ENCODE data around the gene COX4I2.

DNA sequence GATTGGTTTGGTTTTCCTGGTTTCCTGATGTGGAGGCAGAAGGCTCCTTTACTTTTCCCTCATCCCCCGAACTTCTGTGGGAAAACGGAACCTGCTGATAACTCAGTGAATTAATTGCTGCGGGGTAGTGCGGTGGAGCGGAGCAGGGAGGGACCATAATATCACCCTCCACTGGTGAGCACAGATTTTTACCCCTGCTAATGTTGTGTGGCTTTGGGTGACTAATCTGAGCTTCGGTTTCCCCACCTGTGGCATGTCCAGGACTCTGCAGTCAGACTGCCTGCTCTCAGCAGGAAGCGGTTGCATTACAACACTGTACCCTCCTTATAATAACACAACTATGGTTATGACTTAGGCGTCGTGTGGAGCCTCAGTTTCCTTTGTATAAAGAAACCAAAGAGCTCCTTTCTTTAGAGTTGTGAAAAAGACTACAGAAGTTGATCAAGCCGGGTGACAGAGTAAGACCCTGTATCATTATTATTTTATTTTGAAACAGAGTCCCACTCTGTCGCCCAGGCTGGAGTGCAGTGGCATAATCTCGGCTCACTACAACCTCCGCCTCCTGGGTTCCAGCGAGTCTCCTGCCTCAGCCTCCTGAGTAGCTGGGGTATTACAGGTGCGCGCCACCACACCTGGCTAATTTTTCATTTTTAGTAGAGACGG, 34.8 kb upstream of the COX4I2 start:
- TF ChIP-seq, protein P1, sequence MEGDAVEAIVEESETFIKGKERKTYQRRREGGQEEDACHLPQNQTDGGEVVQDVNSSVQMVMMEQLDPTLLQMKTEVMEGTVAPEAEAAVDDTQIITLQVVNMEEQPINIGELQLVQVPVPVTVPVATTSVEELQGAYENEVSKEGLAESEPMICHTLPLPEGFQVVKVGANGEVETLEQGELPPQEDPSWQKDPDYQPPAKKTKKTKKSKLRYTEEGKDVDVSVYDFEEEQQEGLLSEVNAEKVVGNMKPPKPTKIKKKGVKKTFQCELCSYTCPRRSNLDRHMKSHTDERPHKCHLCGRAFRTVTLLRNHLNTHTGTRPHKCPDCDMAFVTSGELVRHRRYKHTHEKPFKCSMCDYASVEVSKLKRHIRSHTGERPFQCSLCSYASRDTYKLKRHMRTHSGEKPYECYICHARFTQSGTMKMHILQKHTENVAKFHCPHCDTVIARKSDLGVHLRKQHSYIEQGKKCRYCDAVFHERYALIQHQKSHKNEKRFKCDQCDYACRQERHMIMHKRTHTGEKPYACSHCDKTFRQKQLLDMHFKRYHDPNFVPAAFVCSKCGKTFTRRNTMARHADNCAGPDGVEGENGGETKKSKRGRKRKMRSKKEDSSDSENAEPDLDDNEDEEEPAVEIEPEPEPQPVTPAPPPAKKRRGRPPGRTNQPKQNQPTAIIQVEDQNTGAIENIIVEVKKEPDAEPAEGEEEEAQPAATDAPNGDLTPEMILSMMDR (conservative IDR thresholded peaks at IDR 0.05; ENCODE audit: low read depth, low read length), result no peak
- TF ChIP-seq EZH2 (IDR thresholded peaks at IDR 0.05; ENCODE audit: borderline replicate concordance, low read depth, low read length, poor library complexity, severe bottlenecking), result no peak

Data from A673 (cell line).